IMR-90 (cell line): ENCODE measurements around the gene WDR76.

Experiments used
- BHLHE40 ChIP-seq: fragments of 150-350 bp; IDR thresholded peaks from 2 replicates; pipeline ENCODE4 v1.6.1; 2016; ENCODE audit warnings: mild to moderate bottlenecking, low read depth, low read length
- CTCF ChIP-seq: conservative IDR thresholded peaks from 2 replicates; pipeline ENCODE4 v1.5.1; 2012; ENCODE audit warnings: mild to moderate bottlenecking, low read depth, low read length, improper control_type of control experiment
- MAZ ChIP-seq: IDR thresholded peaks from 2 replicates; pipeline ENCODE4 v1.6.1; 2012; ENCODE audit warnings: low read depth, mild to moderate bottlenecking, low read length, improper control_type of control experiment, moderate library complexity, borderline replicate concordance
- MXI1 ChIP-seq: IDR thresholded peaks from 2 replicates; pipeline ENCODE4 v1.6.1; 2012; ENCODE audit warnings: low read depth, mild to moderate bottlenecking, low read length, moderate library complexity, borderline replicate concordance
- POLR2A ChIP-seq: IDR thresholded peaks from 2 replicates; pipeline ENCODE4 v1.6.1; 2012; ENCODE audit warnings: mild to moderate bottlenecking, low read depth, low read length
- RAD21 ChIP-seq: IDR thresholded peaks from 2 replicates; pipeline ENCODE4 v1.6.1; 2012; ENCODE audit warnings: low read length, improper control_type of control experiment

- no peak for TF ChIP-seq POLR2A
- TF ChIP-seq CTCF = no peak
- TF ChIP-seq RAD21 = no peak
- TF ChIP-seq MXI1 = no peak
- no peak for TF ChIP-seq MAZ
- TF ChIP-seq BHLHE40 = no peak
Measured at GRCh38 chr15:43887901-43888300, 61.1 kb downstream of the WDR76 start.
